MCF 10A (cell line): ENCODE measurements around the gene LRP2. TPM values are rescaled to one million over a fixed set of nuclear protein-coding genes. Genes with fewer than 3 reads are reported as not detected.

ENCODE experiments used
- BruUV-seq: library from RNA; stranded (reverse); fragments of 400-500 nt; replicated peaks from 2 replicates; lab custom pipeline; 2021; lab: Mats Ljungman, UMichigan
- CTCF ChIA-PET: fragments of 300-600 bp; sonication (Branson Sonifier 250); formaldehyde crosslinking; extraction: SDS; loops from one replicate; lab custom pipeline; 2021; ENCODE audit warnings: antibody characterized with exemption, inconsistent platforms; lab: Yijun Ruan, JAX
- POLR2A ChIA-PET: fragments of 300-600, 350-650 bp; sonication (Branson Sonifier 250); formaldehyde crosslinking; extraction: SDS; loops from one replicate; lab custom pipeline; 2020; ENCODE audit warnings: antibody characterized with exemption, inconsistent platforms; lab: Yijun Ruan, JAX
- DNase-seq: peaks from one replicate; pipeline ENCODE4 v3.0.0-alpha.2; 2018; ENCODE audit not compliant: unreplicated experiment
- H3K27ac Mint-ChIP-seq: one replicate; pipeline ENCODE4 v1.8.0; 2022; ENCODE audit warnings: mild to moderate bottlenecking, low read depth, mixed read lengths; ENCODE audit not compliant: unreplicated experiment
- H3K27me3 Mint-ChIP-seq: one replicate; pipeline ENCODE4 v1.8.0; 2022; ENCODE audit warnings: mixed read lengths; ENCODE audit not compliant: insufficient read depth, unreplicated experiment
- H3K36me3 Mint-ChIP-seq: one replicate; pipeline ENCODE4 v1.8.0; 2022; ENCODE audit warnings: mild to moderate bottlenecking, moderate library complexity, mixed read lengths; ENCODE audit not compliant: insufficient read depth, unreplicated experiment
- H3K4me1 Mint-ChIP-seq: one replicate; pipeline ENCODE4 v1.8.0; 2022; ENCODE audit warnings: mixed read lengths; ENCODE audit not compliant: insufficient read depth, unreplicated experiment
- H3K4me3 Mint-ChIP-seq: one replicate; pipeline ENCODE4 v1.8.0; 2022; ENCODE audit warnings: mild to moderate bottlenecking, moderate library complexity, mixed read lengths; ENCODE audit not compliant: unreplicated experiment
- H3K9me3 Mint-ChIP-seq: one replicate; pipeline ENCODE4 v1.8.0; 2022; ENCODE audit warnings: mixed read lengths; ENCODE audit not compliant: unreplicated experiment
- CTCF ChIP-seq: fragments of 200-600 bp; IDR thresholded peaks from one replicate; pipeline ENCODE4 v1.8.0; 2022; ENCODE audit warnings: antibody characterized with exemption, mild to moderate bottlenecking; ENCODE audit not compliant: unreplicated experiment
- intact Hi-C: fragments of 100-400 bp; cut with micrococcal nuclease; formaldehyde crosslinking; loops from 2 replicates; pipeline ENCODE4 v1.14.1; 2022
- total RNA-seq: library from RNA; stranded (reverse); gene quantifications from 2 replicates; pipeline ENCODE4 v1.2.3, GENCODE V29; 2022

The LRP2 gene
- total RNA-seq, 1 experiment from 2014 or later = 0.07 TPM

GRCh38 chr2:169300636-169301530, 61.5 kb downstream of the LRP2 start:
- Mint-ChIP-seq H3K36me3 (no peaks in the 10 kb centered on the region), H3K9me3 (no peaks in the 10 kb centered on the region), H3K27ac (no peak overlapping the region), H3K4me3 (no peak overlapping the region), H3K27me3 (peaks cover 70% of the 10 kb centered on the region), H3K4me1 (no peaks in the 10 kb centered on the region)
- CTCF ChIA-PET = no interaction called here
- POLR2A ChIA-PET = interaction anchor here (0.6 kb wide), 2 partner anchors 262 to 360 kb away, joined by 3 read pairs; no protein-coding TSS in a partner anchor
- TF ChIP-seq CTCF = no peak
- intact Hi-C loops = no loop called here
- no peak for DNase-seq
- BruUV-seq = no TSS peak

DNA sequence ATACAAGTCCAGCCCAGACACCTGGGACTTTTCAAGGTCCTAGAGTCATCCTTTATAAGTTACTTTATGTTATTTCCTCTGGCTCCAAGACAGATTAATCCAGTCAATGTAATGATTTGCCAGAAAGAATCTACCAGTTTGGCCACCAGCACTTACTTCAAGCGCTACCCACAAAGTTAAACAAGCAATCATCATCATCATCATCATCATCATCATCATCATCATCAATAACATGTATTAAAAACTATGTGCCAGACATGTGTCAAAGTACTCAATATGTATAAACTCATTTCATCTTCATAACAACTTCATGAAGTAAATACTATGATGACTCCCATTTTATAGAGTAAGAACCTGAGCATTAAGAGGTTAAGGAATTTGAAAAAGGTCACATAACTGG, 64.3 kb downstream of the LRP2 start:
- Mint-ChIP-seq H3K4me3 (no peak overlapping the region), H3K27me3 (peaks cover 73% of the 10 kb centered on the region), H3K9me3 (no peaks in the 10 kb centered on the region), H3K4me1 (no peaks in the 10 kb centered on the region), H3K27ac (no peak overlapping the region), H3K36me3 (no peaks in the 10 kb centered on the region)
- no peak for TF ChIP-seq CTCF
- intact Hi-C loops = no loop called here
- ChIA-PET CTCF (no interaction called here), POLR2A (no interaction called here)
- BruUV-seq = no TSS peak
- no peak for DNase-seq

DNA sequence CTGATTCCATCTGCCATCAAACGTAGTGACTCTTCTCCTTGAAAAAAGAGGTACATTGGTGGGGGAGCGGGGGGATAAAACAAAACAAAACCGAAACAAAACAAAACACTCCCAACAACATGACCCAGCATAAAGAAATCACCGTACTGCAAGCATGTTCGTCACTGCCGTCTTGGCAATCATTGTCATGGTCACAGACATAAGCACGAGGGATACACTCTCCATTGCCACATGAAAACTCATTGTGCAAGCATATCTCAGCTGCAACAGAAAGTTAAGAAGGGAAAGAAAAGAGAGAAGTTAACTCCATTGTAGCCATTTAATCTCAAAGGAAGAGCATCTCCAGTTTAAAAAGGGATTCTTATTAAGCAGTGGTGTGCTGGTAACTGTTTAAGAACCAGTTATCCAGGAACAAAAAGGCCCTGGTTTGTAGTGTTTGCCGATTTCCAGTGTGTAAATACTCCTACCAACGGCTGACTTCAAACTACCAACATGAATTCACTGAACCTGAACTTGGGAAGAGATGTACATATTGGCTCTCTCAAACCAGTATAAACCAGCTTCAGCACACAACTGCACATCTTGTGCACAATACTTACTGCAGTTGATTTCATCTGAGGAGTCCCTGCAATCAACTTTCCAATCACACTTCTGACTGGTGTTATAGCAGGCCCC, 68.2 kb downstream of the LRP2 start:
- no TSS peak for BruUV-seq
- Mint-ChIP-seq H3K36me3 (no peaks in the 10 kb centered on the region), H3K27ac (no peak overlapping the region), H3K4me1 (no peaks in the 10 kb centered on the region), H3K4me3 (no peak overlapping the region), H3K27me3 (peaks cover 57% of the 10 kb centered on the region), H3K9me3 (no peaks in the 10 kb centered on the region)
- no peak for DNase-seq
- TF ChIP-seq CTCF = no peak
- intact Hi-C loops = no loop called here
- CTCF ChIA-PET = interaction anchor here (0.7 kb wide), 1 partner anchor 24 kb away, joined by 3 read pairs; no protein-coding TSS in a partner anchor
- POLR2A ChIA-PET = no interaction called here

DNA sequence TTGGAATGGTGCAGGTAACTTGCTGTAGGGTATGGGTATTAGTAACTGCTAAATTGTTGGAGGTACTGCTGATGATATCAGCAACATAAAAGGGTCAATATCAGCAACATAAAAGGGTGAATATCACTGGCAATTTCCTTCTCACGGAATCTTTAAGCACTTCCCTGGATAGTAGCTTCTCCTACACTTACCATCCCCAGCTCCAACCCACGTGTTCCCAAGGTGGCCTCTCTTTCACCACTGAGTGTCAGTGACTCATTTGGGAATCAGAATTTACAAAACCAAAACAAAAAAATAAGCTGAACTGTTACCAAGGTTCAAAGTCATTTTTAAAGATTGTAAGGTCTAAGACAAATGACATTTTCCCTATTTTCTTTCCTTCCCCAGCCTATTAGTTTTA, 70.8 kb downstream of the LRP2 start:
- POLR2A ChIA-PET = no interaction called here
- CTCF ChIA-PET = interaction anchor here (0.7 to 0.9 kb wide), 2 partner anchors 12 to 159 kb away, joined by 3 read pairs; no protein-coding TSS in a partner anchor
- peak; percentile 45 for DNase-seq
- Mint-ChIP-seq H3K27ac (no peak overlapping the region), H3K4me3 (no peak overlapping the region), H3K9me3 (no peaks in the 10 kb centered on the region), H3K27me3 (peaks cover 31% of the 10 kb centered on the region), H3K4me1 (no peaks in the 10 kb centered on the region), H3K36me3 (no peaks in the 10 kb centered on the region)
- TF ChIP-seq CTCF = no peak
- intact Hi-C loops = no loop called here
- BruUV-seq = no TSS peak
